Keratinocyte (primary cell): ENCODE data around the gene FOXP2.

ENCODE experiments used
- EZH2 ChIP-seq: IDR thresholded peaks from one replicate; pipeline ENCODE4 v1.6.1; 2012; ENCODE audit warnings: inconsistent platforms, mild to moderate bottlenecking, low read length, moderate library complexity
- TF ChIP-seq, protein P1 (sequence below), 3 experiments: IDR thresholded peaks in 1 of 3; conservative IDR thresholded peaks in 1 of 3; optimal IDR thresholded peaks in 1 of 3; 2 replicates in 2 of 3; 3 replicates in 1 of 3; pipeline versions ENCODE3 to v1.5.1; 2011; ENCODE audit warnings: low read length in 3 of 3, mild to moderate bottlenecking in 3 of 3, moderate library complexity in 2 of 3, control low read depth in 1 of 3, inconsistent platforms in 1 of 3; ENCODE audit not compliant: insufficient read depth in 2 of 3; ENCODE audit errors: extremely low read depth in 1 of 3

DNA sequence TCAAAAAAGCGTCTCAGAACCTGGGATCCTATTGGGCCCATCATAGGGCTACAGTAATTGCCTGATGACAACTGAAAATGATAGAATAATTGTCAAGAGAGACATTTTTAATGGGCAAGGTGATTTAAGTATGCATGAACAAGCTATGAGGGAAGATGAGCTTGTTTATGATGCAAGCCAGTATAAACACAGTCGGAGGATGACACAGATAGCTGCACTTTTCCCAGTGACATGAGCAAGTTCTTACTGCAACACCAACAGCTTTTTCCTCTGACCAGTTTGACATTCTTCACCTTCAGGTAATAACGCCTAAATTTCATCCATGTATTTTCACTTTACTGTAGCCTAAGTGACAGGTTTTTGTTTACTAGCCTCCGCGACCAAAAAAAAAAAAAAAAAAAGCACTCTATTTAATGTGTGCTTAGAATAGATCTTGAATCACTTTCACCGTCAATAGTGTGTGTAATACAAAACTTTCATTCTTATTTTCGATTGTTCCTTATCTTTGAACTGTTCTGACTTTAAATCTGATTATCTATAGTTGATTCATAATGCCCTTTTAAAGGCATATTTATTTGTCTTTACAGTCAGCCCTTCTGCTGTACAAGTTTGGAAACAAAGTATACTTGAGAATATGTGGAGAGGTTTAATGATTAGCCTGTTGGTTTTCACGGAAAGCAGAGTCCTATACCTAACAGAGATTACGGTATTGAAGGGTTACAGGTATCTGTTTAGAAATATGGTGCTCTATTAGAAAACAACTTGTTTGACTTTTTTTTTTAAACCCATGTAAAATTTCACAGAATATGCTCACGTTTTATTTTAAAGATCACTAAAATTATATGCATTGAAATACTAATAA lies 1.7 kb downstream of the FOXP2 start:
- TF ChIP-seq, protein P1, sequence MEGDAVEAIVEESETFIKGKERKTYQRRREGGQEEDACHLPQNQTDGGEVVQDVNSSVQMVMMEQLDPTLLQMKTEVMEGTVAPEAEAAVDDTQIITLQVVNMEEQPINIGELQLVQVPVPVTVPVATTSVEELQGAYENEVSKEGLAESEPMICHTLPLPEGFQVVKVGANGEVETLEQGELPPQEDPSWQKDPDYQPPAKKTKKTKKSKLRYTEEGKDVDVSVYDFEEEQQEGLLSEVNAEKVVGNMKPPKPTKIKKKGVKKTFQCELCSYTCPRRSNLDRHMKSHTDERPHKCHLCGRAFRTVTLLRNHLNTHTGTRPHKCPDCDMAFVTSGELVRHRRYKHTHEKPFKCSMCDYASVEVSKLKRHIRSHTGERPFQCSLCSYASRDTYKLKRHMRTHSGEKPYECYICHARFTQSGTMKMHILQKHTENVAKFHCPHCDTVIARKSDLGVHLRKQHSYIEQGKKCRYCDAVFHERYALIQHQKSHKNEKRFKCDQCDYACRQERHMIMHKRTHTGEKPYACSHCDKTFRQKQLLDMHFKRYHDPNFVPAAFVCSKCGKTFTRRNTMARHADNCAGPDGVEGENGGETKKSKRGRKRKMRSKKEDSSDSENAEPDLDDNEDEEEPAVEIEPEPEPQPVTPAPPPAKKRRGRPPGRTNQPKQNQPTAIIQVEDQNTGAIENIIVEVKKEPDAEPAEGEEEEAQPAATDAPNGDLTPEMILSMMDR (optimal IDR thresholded peaks at IDR 0.05 in 1 of 3, IDR thresholded peaks at IDR 0.05 in 1 of 3, conservative IDR thresholded peaks at IDR 0.05 in 1 of 3; ENCODE audit: extremely low read depth in 1 of 3, insufficient read depth in 2 of 3, low read length in 3 of 3), result no peak
- no peak for TF ChIP-seq EZH2
